GM23248 (cell line): ENCODE results near the gene B4GALT2. TPM values are rescaled to one million over a fixed set of nuclear protein-coding genes. Genes with fewer than 3 reads are reported as not detected.

Source experiments
- DNase-seq: peaks from one replicate; pipeline ENCODE4 v3.0.0-alpha.2; 2015
- H2AFZ ChIP-seq: fragments of 200-600 bp; sonication (generic); 2 replicates; pipeline ENCODE4 v1.6.1; 2016; ENCODE audit warnings: antibody characterized with exemption
- H3F3A ChIP-seq: fragments of 200-600 bp; sonication (generic); 2 replicates; pipeline ENCODE4 v1.6.1; 2016; ENCODE audit warnings: mild to moderate bottlenecking, antibody characterized with exemption, mixed run types; ENCODE audit not compliant: insufficient read depth
- H3K27ac ChIP-seq: fragments of 200-600 bp; sonication (generic); 2 replicates; pipeline ENCODE4 v1.5.1; 2016; ENCODE audit warnings: mild to moderate bottlenecking
- H3K27me3 ChIP-seq: fragments of 200-600 bp; sonication (generic); replicated peaks from 2 replicates; pipeline ENCODE4 v1.6.1; 2016; ENCODE audit warnings: mild to moderate bottlenecking; ENCODE audit not compliant: insufficient read depth
- H3K36me3 ChIP-seq: fragments of 200-600 bp; sonication (generic); 2 replicates; pipeline ENCODE4 v1.6.1; 2016; ENCODE audit warnings: low read depth, mild to moderate bottlenecking
- H3K4me1 ChIP-seq: fragments of 200-600 bp; sonication (generic); 2 replicates; pipeline ENCODE4 v1.6.1; 2016; ENCODE audit warnings: mild to moderate bottlenecking; ENCODE audit not compliant: insufficient read depth
- H3K4me2 ChIP-seq: fragments of 200-600 bp; sonication (generic); one replicate; pipeline ENCODE4 v1.6.1; 2016; ENCODE audit warnings: mild to moderate bottlenecking; ENCODE audit not compliant: unreplicated experiment
- H3K4me3 ChIP-seq: fragments of 200-600 bp; sonication (generic); 2 replicates; pipeline ENCODE4 v1.5.1; 2016; ENCODE audit warnings: mild to moderate bottlenecking
- H3K79me2 ChIP-seq: fragments of 200-600 bp; sonication (generic); 2 replicates; pipeline ENCODE4 v1.6.1; 2016; ENCODE audit warnings: mild to moderate bottlenecking; ENCODE audit not compliant: insufficient read depth
- H3K9ac ChIP-seq: fragments of 200-600 bp; sonication (generic); 2 replicates; pipeline ENCODE4 v1.6.1; 2016; ENCODE audit warnings: mild to moderate bottlenecking
- H3K9me2 ChIP-seq: fragments of 200-600 bp; sonication (generic); 2 replicates; pipeline ENCODE4 v1.6.1; 2016; ENCODE audit warnings: mixed run types, mild to moderate bottlenecking, moderate library complexity; ENCODE audit not compliant: insufficient read depth
- H3K9me3 ChIP-seq: fragments of 200-600 bp; sonication (generic); one replicate; pipeline ENCODE4 v1.6.1; 2017; ENCODE audit warnings: low read depth
- H4K20me1 ChIP-seq: fragments of 200-600 bp; sonication (generic); 2 replicates; pipeline ENCODE4 v1.6.0; 2016; ENCODE audit not compliant: insufficient read depth
- EZH2 ChIP-seq: fragments of 200-600 bp; sonication (generic); IDR thresholded peaks from 2 replicates; pipeline ENCODE4 v1.6.1; 2018; ENCODE audit warnings: antibody characterized with exemption, mild to moderate bottlenecking; ENCODE audit not compliant: insufficient read depth, poor library complexity, severe bottlenecking
- EZH2phosphoT487 ChIP-seq: fragments of 200-600 bp; sonication (generic); IDR thresholded peaks from 2 replicates; pipeline ENCODE4 v1.6.1; 2018; ENCODE audit warnings: antibody characterized with exemption, moderate library complexity, mild to moderate bottlenecking, low read depth; ENCODE audit not compliant: insufficient read depth
- WGBS, 2 experiments: methylation state at CpG; one replicate each; pipeline ENCODE4 v1.1.6; 2015 to 2017; ENCODE audit warnings: low lambda C conversion rate in 2 of 2, low coverage in 1 of 2; ENCODE audit errors: missing lambda C conversion rate in 2 of 2; 5-methylcytosine and 5-hydroxymethylcytosine counted together
- in situ Hi-C: fragments of 300-500 bp; cut with MboI; formaldehyde crosslinking; loops from 2 replicates; pipeline ENCODE4 v1.15.0; 2020
- polyA plus RNA-seq: library from polyadenylated mRNA; unstranded; fragments of >200 nt; fragmentation: Nextera tagmentation; extraction: Ambion mirVana; gene quantifications from 2 replicates; pipeline ENCODE4 v1.2.1, GENCODE V29; 2016
- total RNA-seq: library from RNA; depleted of rRNA; stranded (reverse); fragments of >200 nt; shearing (Covaris generic); gene quantifications from 2 replicates; pipeline ENCODE4 v1.2.3, GENCODE V29; 2014

B4GALT2 gene
- total and polyA plus RNA-seq, 2 experiments from 2014 or later = 27.3 to 221 TPM

GRCh38 chr1:43979528-43980254 is 681 bp downstream of the B4GALT2 start:
- no peaks in the 10 kb centered on the region for H3K9me3 ChIP-seq
- H3K79me2 ChIP-seq = peaks cover 81% of the 10 kb centered on the region
- H3K9ac ChIP-seq = peak overlapping the region; percentile 90
- 3% methylated on average over 28 to 31 of the region's 45 CpGs for WGBS, 2 experiments
- H2AFZ ChIP-seq = peak overlapping the region; percentile 47
- no peaks in the 10 kb centered on the region for H3K27me3 ChIP-seq
- H3K27ac ChIP-seq = peak overlapping the region; percentile 80
- peak overlapping the region; percentile 94 for H3K4me2 ChIP-seq
- peaks cover 10% of the 10 kb centered on the region; the same call in 1 of the 2 replicates for H3K36me3 ChIP-seq
- H4K20me1 ChIP-seq = no peaks in the 10 kb centered on the region
- TF ChIP-seq EZH2 (no peak), EZH2phosphoT487 (no peak)
- in situ Hi-C loops = no loop called here
- DNase-seq = peak; percentile 81
- peaks cover 28% of the 10 kb centered on the region for H3K4me1 ChIP-seq
- H3K4me3 ChIP-seq = peak overlapping the region; percentile 79
- no peaks in the 10 kb centered on the region for H3K9me2 ChIP-seq
- peaks cover 8% of the 10 kb centered on the region; the same call in 1 of the 2 replicates for H3F3A ChIP-seq

- no peaks in the 10 kb centered on the region for H3K9me2 ChIP-seq
- H3K9ac ChIP-seq = peak overlapping the region; percentile 90
- no peaks in the 10 kb centered on the region for H3K9me3 ChIP-seq
- peak overlapping the region; percentile 47 for H2AFZ ChIP-seq
- H3K27ac ChIP-seq = peak overlapping the region; percentile 80
- peaks cover 74% of the 10 kb centered on the region for H3K79me2 ChIP-seq
- H3K4me2 ChIP-seq = peak overlapping the region; percentile 94
- no peaks in the 10 kb centered on the region for H3K27me3 ChIP-seq
- TF ChIP-seq EZH2 = no peak
- TF ChIP-seq EZH2phosphoT487 = no peak
- peak; percentile 66 for DNase-seq
- peaks cover 28% of the 10 kb centered on the region for H3K4me1 ChIP-seq
- peaks cover 8% of the 10 kb centered on the region; the same call in 1 of the 2 replicates for H3F3A ChIP-seq
- H3K4me3 ChIP-seq = peak overlapping the region; percentile 79
- whole genome bisulfite sequencing, 2 experiments = 32 to 38% methylated on average over 13 of the region's 13 CpGs
- in situ Hi-C loops = no loop called here
- H3K36me3 ChIP-seq = peaks cover 10% of the 10 kb centered on the region; the same call in 1 of the 2 replicates
- H4K20me1 ChIP-seq = no peaks in the 10 kb centered on the region
Measured at GRCh38 chr1:43980255-43981134, 1.5 kb downstream of the B4GALT2 start.

- peak overlapping the region; percentile 79; the same call in 1 of the 2 replicates for H3K4me3 ChIP-seq
- H3K9me2 ChIP-seq = no peaks in the 10 kb centered on the region
- in situ Hi-C loops = no loop called here
- no peaks in the 10 kb centered on the region for H3K27me3 ChIP-seq
- peaks cover 13% of the 10 kb centered on the region; the same call in 1 of the 2 replicates for H3K36me3 ChIP-seq
- H2AFZ ChIP-seq = no peak overlapping the region
- H4K20me1 ChIP-seq = no peaks in the 10 kb centered on the region
- peaks cover 13% of the 10 kb centered on the region for H3F3A ChIP-seq
- H3K9ac ChIP-seq = peak overlapping the region; percentile 90; the same call in 1 of the 2 replicates
- no peaks in the 10 kb centered on the region for H3K9me3 ChIP-seq
- H3K27ac ChIP-seq = no peak overlapping the region
- peak overlapping the region; percentile 94 for H3K4me2 ChIP-seq
- no peak for DNase-seq
- H3K4me1 ChIP-seq = peaks cover 25% of the 10 kb centered on the region
- TF ChIP-seq EZH2phosphoT487 = no peak
- no peak for TF ChIP-seq EZH2
- 93 to 94% methylated on average over 20 of the region's 20 CpGs for WGBS, 2 experiments
- peaks cover 68% of the 10 kb centered on the region for H3K79me2 ChIP-seq
Measured at GRCh38 chr1:43981135-43981491, 2.1 kb downstream of the B4GALT2 start.

GRCh38 chr1:43981636-43982035 is 2.6 kb downstream of the B4GALT2 start:
- in situ Hi-C loops = no loop called here
- no peaks in the 10 kb centered on the region for H3K27me3 ChIP-seq
- no peaks in the 10 kb centered on the region for H4K20me1 ChIP-seq
- H3K79me2 ChIP-seq = peaks cover 63% of the 10 kb centered on the region
- TF ChIP-seq EZH2phosphoT487 = no peak
- TF ChIP-seq EZH2 = no peak
- peaks cover 18% of the 10 kb centered on the region for H3F3A ChIP-seq
- H3K9ac ChIP-seq = no peak overlapping the region
- H2AFZ ChIP-seq = no peak overlapping the region
- no peaks in the 10 kb centered on the region for H3K9me3 ChIP-seq
- no peak for DNase-seq
- no peak overlapping the region for H3K4me2 ChIP-seq
- H3K27ac ChIP-seq = no peak overlapping the region
- no peaks in the 10 kb centered on the region for H3K9me2 ChIP-seq
- H3K4me1 ChIP-seq = peaks cover 25% of the 10 kb centered on the region
- H3K36me3 ChIP-seq = peaks cover 15% of the 10 kb centered on the region; the same call in 1 of the 2 replicates
- H3K4me3 ChIP-seq = no peak overlapping the region
- WGBS, 2 experiments = 95 to 97% methylated on average over 20 of the region's 20 CpGs
